Right lung (tissue), 5 donors: ENCODE data around the gene POU4F1. TPM values are rescaled to one million over a fixed set of nuclear protein-coding genes. Genes with fewer than 3 reads are reported as not detected.

ENCODE experiments used
- DNase-seq, 2 donors: peaks; one replicate each; pipeline ENCODE4 v3.0.0-alpha.2; 2013
- polyA plus RNA-seq, 5 donors: library from polyadenylated mRNA; unstranded; fragments of 120-200 nt; gene quantifications; one replicate each; pipeline versions ENCODE4 v1.2.1 to v1.2.3, GENCODE V29; 2013; ENCODE audit warnings: inconsistent platforms in 1 of 5, low replicate concordance in 1 of 5; ENCODE audit not compliant: insufficient read length in 5 of 5, insufficient read depth in 1 of 5

POU4F1 gene
- polyA plus RNA-seq, 5 donors = 0.07 to 0.44 (median 0.15) TPM

GRCh38 chr13:78607409-78608251 is 4.3 kb upstream of the POU4F1 start:
- no peak for DNase-seq

- no peak for DNase-seq
These were observed 3.4 kb upstream of the POU4F1 start for GRCh38 chr13:78606471-78607408.

- no peak for DNase-seq
These were observed 1.6 kb upstream of the POU4F1 start for GRCh38 chr13:78604782-78605611.

- no peak for DNase-seq
These were observed 652 bp downstream of the POU4F1 start for GRCh38 chr13:78602561-78603239.

- no peak for DNase-seq
These were observed 1.3 kb downstream of the POU4F1 start for GRCh38 chr13:78601874-78602560.

- DNase-seq = no peak
These were observed 2.1 kb downstream of the POU4F1 start for GRCh38 chr13:78601124-78601873.

GRCh38 chr13:78600280-78600883 is 3.0 kb downstream of the POU4F1 start:
- DNase-seq = no peak

GRCh38 chr13:78599645-78600279 is 3.6 kb downstream of the POU4F1 start:
- DNase-seq = no peak

- DNase-seq = no peak
These were observed 4.2 kb downstream of the POU4F1 start for GRCh38 chr13:78598966-78599644.

- no peak for DNase-seq
These were observed 5.1 kb downstream of the POU4F1 start for GRCh38 chr13:78598116-78598781.

- no peak for DNase-seq
These were observed 5.8 kb downstream of the POU4F1 start for GRCh38 chr13:78597602-78597932.

GRCh38 chr13:78596736-78597601 is 6.4 kb downstream of the POU4F1 start:
- no peak for DNase-seq

GRCh38 chr13:78596399-78596735 is 7.0 kb downstream of the POU4F1 start:
- no peak for DNase-seq

- DNase-seq = no peak
These were observed 7.6 kb downstream of the POU4F1 start for GRCh38 chr13:78595495-78596398.

- no peak for DNase-seq
These were observed 8.8 kb downstream of the POU4F1 start for GRCh38 chr13:78594456-78594975.
